Measurements from ENCODE around the gene RNF213.

GRCh38 chr17:80220054-80220735, 40.5 kb upstream of the RNF213 start, which contains the start of the genes SGSH and SLC26A11:
- TF ChIP-seq POLR2A (IDR thresholded peaks at IDR 0.05) (peak in 1 of 2 donors; percentile 47), CTCF (IDR thresholded peaks at IDR 0.05) (no peak)
